ENCODE measurements around the gene C1orf122. TPM values are rescaled to one million over a fixed set of nuclear protein-coding genes. Genes with fewer than 3 reads are reported as not detected.

Gene C1orf122
- total and polyA plus RNA-seq, 2 of the 13 experiments (the other 11 are each of a cell fraction or from before 2014, with no cell fraction given): 18.7 to 40.6 TPM

DNA sequence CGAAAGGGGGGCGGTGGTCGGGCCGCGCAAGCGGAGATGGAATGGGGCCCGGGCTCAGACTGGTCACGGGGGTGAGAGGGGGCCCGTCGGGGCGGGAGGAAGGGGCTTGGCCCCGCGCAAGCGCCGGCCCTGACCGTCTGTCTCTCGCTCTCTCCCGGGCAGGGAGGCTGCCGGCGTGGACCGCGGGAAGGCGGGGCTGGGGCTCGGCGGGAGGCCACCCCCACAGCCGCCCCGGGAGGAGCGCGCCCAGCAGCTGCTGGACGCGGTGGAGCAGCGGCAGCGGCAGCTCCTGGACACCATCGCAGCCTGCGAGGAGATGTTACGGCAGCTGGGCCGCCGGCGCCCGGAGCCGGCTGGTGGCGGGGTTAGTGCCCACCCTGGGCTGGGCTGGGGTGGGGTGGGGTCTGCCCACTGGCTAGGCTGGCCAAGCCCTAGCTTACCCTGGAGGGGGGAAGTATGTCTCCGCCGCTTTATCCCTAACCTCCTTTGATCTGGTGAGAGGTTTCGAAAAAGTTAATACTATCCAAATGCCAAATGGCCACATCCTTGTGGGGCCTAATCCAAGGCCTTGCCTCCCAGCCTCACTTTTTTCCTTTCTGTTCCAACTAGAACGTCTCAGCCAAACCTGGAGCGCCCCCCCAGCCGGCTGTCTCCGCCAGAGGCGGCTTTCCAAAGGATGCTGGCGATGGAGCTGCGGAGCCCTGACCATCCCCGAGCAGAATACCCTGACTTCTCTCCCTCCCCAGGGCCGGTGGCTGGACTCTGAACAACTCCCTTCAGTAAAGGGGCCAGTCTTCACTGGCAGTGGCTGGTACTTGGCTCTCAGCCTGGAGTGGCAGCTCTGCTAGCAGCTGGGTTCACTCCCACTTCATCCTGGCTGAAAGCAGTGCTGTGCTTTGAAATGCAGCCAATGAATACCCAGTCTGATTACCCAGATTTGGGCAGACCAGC lies 1.1 kb downstream of the C1orf122 start (continued):
- TF ChIP-seq, protein P1, sequence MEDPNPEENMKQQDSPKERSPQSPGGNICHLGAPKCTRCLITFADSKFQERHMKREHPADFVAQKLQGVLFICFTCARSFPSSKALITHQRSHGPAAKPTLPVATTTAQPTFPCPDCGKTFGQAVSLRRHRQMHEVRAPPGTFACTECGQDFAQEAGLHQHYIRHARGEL (CRISPR knock-in tag; IDR thresholded peaks at IDR 0.05): no peak
- TF ChIP-seq, protein P2, sequence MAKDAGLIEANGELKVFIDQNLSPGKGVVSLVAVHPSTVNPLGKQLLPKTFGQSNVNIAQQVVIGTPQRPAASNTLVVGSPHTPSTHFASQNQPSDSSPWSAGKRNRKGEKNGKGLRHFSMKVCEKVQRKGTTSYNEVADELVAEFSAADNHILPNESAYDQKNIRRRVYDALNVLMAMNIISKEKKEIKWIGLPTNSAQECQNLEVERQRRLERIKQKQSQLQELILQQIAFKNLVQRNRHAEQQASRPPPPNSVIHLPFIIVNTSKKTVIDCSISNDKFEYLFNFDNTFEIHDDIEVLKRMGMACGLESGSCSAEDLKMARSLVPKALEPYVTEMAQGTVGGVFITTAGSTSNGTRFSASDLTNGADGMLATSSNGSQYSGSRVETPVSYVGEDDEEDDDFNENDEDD (CRISPR knock-in tag; IDR thresholded peaks at IDR 0.05; ENCODE audit: borderline replicate concordance): 0 out of 2 replicates have a peak, but pooled peaks have one; percentile 13
- 0 out of 2 replicates have a peak, but pooled peaks have one; percentile 9 for TF ChIP-seq ARHGAP35 (CRISPR knock-in tag; IDR thresholded peaks at IDR 0.05; ENCODE audit: borderline replicate concordance)
- TF ChIP-seq HNF4G (IDR thresholded peaks at IDR 0.05; ENCODE audit: borderline replicate concordance, low read depth, low read length): no peak
- no peak for TF ChIP-seq HNF4G (CRISPR knock-in tag; IDR thresholded peaks at IDR 0.05; ENCODE audit: borderline replicate concordance, low read depth)
- TF ChIP-seq XBP1 (CRISPR knock-in tag; IDR thresholded peaks at IDR 0.05): no peak
- TF ChIP-seq KLF6 (CRISPR knock-in tag; IDR thresholded peaks at IDR 0.05): no peak
- TF ChIP-seq ZNF589 (CRISPR knock-in tag; conservative IDR thresholded peaks at IDR 0.05): no peak
- TF ChIP-seq ZNF337 (CRISPR knock-in tag; IDR thresholded peaks at IDR 0.05; ENCODE audit: borderline replicate concordance, low read depth): no peak
- no peak for TF ChIP-seq PHB2 (IDR thresholded peaks at IDR 0.05; ENCODE audit: partially characterized antibody)
- no peak for TF ChIP-seq FOSL2 (CRISPR knock-in tag; IDR thresholded peaks at IDR 0.05)
- TF ChIP-seq HDAC6 (IDR thresholded peaks at IDR 0.05; ENCODE audit: low read depth, low read length): no peak
- 0 out of 2 replicates have a peak, but pooled peaks have one; percentile 64 for TF ChIP-seq ZSCAN29 (CRISPR knock-in tag; conservative IDR thresholded peaks at IDR 0.05)
- TF ChIP-seq, protein P3, sequence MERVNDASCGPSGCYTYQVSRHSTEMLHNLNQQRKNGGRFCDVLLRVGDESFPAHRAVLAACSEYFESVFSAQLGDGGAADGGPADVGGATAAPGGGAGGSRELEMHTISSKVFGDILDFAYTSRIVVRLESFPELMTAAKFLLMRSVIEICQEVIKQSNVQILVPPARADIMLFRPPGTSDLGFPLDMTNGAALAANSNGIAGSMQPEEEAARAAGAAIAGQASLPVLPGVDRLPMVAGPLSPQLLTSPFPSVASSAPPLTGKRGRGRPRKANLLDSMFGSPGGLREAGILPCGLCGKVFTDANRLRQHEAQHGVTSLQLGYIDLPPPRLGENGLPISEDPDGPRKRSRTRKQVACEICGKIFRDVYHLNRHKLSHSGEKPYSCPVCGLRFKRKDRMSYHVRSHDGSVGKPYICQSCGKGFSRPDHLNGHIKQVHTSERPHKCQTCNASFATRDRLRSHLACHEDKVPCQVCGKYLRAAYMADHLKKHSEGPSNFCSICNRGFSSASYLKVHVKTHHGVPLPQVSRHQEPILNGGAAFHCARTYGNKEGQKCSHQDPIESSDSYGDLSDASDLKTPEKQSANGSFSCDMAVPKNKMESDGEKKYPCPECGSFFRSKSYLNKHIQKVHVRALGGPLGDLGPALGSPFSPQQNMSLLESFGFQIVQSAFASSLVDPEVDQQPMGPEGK (CRISPR knock-in tag; IDR thresholded peaks at IDR 0.05): peak; percentile 65
- peak; percentile 74 for TF ChIP-seq ZNF343 (CRISPR knock-in tag; IDR thresholded peaks at IDR 0.05)
- TF ChIP-seq ISX (CRISPR knock-in tag; conservative IDR thresholded peaks at IDR 0.05): no peak
- TF ChIP-seq ZNF577 (CRISPR knock-in tag; IDR thresholded peaks at IDR 0.05; ENCODE audit: borderline replicate concordance, low read depth): no peak
- TF ChIP-seq ZNF777 (CRISPR knock-in tag; IDR thresholded peaks at IDR 0.05): peak; percentile 77
- no peak for TF ChIP-seq HMGA1 (CRISPR knock-in tag; conservative IDR thresholded peaks at IDR 0.05)
- TF ChIP-seq, protein P4, sequence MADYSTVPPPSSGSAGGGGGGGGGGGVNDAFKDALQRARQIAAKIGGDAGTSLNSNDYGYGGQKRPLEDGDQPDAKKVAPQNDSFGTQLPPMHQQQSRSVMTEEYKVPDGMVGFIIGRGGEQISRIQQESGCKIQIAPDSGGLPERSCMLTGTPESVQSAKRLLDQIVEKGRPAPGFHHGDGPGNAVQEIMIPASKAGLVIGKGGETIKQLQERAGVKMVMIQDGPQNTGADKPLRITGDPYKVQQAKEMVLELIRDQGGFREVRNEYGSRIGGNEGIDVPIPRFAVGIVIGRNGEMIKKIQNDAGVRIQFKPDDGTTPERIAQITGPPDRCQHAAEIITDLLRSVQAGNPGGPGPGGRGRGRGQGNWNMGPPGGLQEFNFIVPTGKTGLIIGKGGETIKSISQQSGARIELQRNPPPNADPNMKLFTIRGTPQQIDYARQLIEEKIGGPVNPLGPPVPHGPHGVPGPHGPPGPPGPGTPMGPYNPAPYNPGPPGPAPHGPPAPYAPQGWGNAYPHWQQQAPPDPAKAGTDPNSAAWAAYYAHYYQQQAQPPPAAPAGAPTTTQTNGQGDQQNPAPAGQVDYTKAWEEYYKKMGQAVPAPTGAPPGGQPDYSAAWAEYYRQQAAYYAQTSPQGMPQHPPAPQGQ (CRISPR knock-in tag; IDR thresholded peaks at IDR 0.05; ENCODE audit: borderline replicate concordance): no peak
- TF ChIP-seq, protein P5, sequence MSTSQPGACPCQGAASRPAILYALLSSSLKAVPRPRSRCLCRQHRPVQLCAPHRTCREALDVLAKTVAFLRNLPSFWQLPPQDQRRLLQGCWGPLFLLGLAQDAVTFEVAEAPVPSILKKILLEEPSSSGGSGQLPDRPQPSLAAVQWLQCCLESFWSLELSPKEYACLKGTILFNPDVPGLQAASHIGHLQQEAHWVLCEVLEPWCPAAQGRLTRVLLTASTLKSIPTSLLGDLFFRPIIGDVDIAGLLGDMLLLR (CRISPR knock-in tag; IDR thresholded peaks at IDR 0.05): no peak
- no peak for TF ChIP-seq DPF2 (CRISPR knock-in tag; IDR thresholded peaks at IDR 0.05; ENCODE audit: borderline replicate concordance, low read depth)
- no peak for TF ChIP-seq GTF3A (CRISPR knock-in tag; conservative IDR thresholded peaks at IDR 0.05)
- no peak for TF ChIP-seq ZNF644 (CRISPR knock-in tag; IDR thresholded peaks at IDR 0.05; ENCODE audit: low read depth)
